PFSK-1 (cell line): Measurements from ENCODE around the gene MPP4.

Source experiments
- FOXP2 ChIP-seq: optimal IDR thresholded peaks from 2 replicates; pipeline ENCODE3; 2011; ENCODE audit warnings: borderline replicate concordance, control low read depth, inconsistent platforms; ENCODE audit not compliant: insufficient read depth; ENCODE audit errors: extremely low read length, extremely low read depth
- POLR2AphosphoS5 ChIP-seq: IDR thresholded peaks from 2 replicates; pipeline ENCODE4 v1.6.1; 2012; ENCODE audit warnings: low read depth, mild to moderate bottlenecking, control low read depth, low read length, moderate library complexity
- SIN3A ChIP-seq: IDR thresholded peaks from 2 replicates; pipeline ENCODE4 v1.6.1; 2012; ENCODE audit warnings: mild to moderate bottlenecking, low read length, moderate library complexity, borderline replicate concordance; ENCODE audit not compliant: insufficient read depth
- TAF1 ChIP-seq: IDR thresholded peaks from 2 replicates; pipeline ENCODE4 v1.6.1; 2012; ENCODE audit warnings: low read length, control low read depth, borderline replicate concordance; ENCODE audit not compliant: insufficient read depth
- TF ChIP-seq, protein P1 (sequence below), 2 experiments: IDR thresholded peaks; 2 replicates each; pipeline versions ENCODE4 v1.6.1 to v1.8.0; 2011 to 2012; ENCODE audit warnings: low read depth in 2 of 2, low read length in 2 of 2, control low read depth in 1 of 2, inconsistent platforms in 1 of 2, mild to moderate bottlenecking in 1 of 2, moderate library complexity in 1 of 2; ENCODE audit not compliant: insufficient read depth in 1 of 2

- TF ChIP-seq, protein P1, sequence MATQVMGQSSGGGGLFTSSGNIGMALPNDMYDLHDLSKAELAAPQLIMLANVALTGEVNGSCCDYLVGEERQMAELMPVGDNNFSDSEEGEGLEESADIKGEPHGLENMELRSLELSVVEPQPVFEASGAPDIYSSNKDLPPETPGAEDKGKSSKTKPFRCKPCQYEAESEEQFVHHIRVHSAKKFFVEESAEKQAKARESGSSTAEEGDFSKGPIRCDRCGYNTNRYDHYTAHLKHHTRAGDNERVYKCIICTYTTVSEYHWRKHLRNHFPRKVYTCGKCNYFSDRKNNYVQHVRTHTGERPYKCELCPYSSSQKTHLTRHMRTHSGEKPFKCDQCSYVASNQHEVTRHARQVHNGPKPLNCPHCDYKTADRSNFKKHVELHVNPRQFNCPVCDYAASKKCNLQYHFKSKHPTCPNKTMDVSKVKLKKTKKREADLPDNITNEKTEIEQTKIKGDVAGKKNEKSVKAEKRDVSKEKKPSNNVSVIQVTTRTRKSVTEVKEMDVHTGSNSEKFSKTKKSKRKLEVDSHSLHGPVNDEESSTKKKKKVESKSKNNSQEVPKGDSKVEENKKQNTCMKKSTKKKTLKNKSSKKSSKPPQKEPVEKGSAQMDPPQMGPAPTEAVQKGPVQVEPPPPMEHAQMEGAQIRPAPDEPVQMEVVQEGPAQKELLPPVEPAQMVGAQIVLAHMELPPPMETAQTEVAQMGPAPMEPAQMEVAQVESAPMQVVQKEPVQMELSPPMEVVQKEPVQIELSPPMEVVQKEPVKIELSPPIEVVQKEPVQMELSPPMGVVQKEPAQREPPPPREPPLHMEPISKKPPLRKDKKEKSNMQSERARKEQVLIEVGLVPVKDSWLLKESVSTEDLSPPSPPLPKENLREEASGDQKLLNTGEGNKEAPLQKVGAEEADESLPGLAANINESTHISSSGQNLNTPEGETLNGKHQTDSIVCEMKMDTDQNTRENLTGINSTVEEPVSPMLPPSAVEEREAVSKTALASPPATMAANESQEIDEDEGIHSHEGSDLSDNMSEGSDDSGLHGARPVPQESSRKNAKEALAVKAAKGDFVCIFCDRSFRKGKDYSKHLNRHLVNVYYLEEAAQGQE (IDR thresholded peaks at IDR 0.05; ENCODE audit: insufficient read depth in 1 of 2, low read depth in 2 of 2, low read length in 2 of 2): no peak
- no peak for TF ChIP-seq SIN3A
- no peak for TF ChIP-seq TAF1
- no peak for TF ChIP-seq POLR2AphosphoS5
- no peak for TF ChIP-seq FOXP2
These were observed 6.1 kb upstream of the MPP4 start for GRCh38 chr2:201704536-201704935.
